Right lobe of liver (tissue), 6 donors: ENCODE measurements around the gene FAM168B. TPM values are rescaled to one million over a fixed set of nuclear protein-coding genes. Genes with fewer than 3 reads are reported as not detected.

Experiments
- ATAC-seq, 4 donors: fragments of 200-7000 bp; cut with Tn5 transposase; one replicate each; pipeline ENCODE4 v1.9.1; 2020; ENCODE audit warnings: mild to moderate bottlenecking in 4 of 4, moderate library complexity in 4 of 4
- DNase-seq, 3 donors: peaks; one replicate each; pipeline ENCODE4 v3.0.0-alpha.2; 2020
- H3K27ac ChIP-seq, 3 donors: fragments of 200-600 bp; one replicate each; pipeline ENCODE4 v1.8.0; 2022
- H3K27me3 ChIP-seq, 2 donors: fragments of 200-600 bp; one replicate each; pipeline ENCODE4 v1.8.0; 2022
- H3K36me3 ChIP-seq, 4 donors: fragments of 200-600 bp; sonication (generic) in 1 of 4; one replicate each; pipeline versions ENCODE4 v1.5.1 to v1.8.0; 2017 to 2022; ENCODE audit warnings: control low read depth in 1 of 4
- H3K4me1 ChIP-seq, 4 donors: fragments of 200-600 bp; sonication (generic) in 1 of 4; one replicate each; pipeline versions ENCODE4 v1.5.1 to v1.8.0; 2017 to 2022; ENCODE audit warnings: control low read depth in 1 of 4
- H3K4me3 ChIP-seq, 3 donors: fragments of 200-600 bp; one replicate each; pipeline ENCODE4 v1.8.0; 2022
- H3K9me3 ChIP-seq, 4 donors: fragments of 200-600 bp; sonication (generic) in 1 of 4; one replicate each; pipeline versions ENCODE4 v1.5.1 to v1.8.0; 2017 to 2022; ENCODE audit warnings: control low read depth in 1 of 4
- CTCF ChIP-seq, 4 donors: fragments of 200-600 bp in 3 of 4; fragments of 450-650 bp in 1 of 4; IDR thresholded peaks; one replicate each; pipeline versions ENCODE4 v1.5.1 to v1.8.0; 2016 to 2022; ENCODE audit warnings: antibody characterized with exemption in 4 of 4, mild to moderate bottlenecking in 2 of 4
- POLR2A ChIP-seq: fragments of 450-650 bp; IDR thresholded peaks from one replicate; pipeline ENCODE4 v1.6.1; 2017; ENCODE audit warnings: antibody characterized with exemption, mild to moderate bottlenecking
- WGBS: methylation state at CpG from one replicate; pipeline ENCODE4 v1.1.6; 2018; ENCODE audit warnings: low coverage, low lambda C conversion rate; ENCODE audit not compliant: insufficient coverage; ENCODE audit errors: missing lambda C conversion rate; 5-methylcytosine and 5-hydroxymethylcytosine counted together
- intact Hi-C, 2 donors: fragments of 100-400 bp; cut with DNase I; formaldehyde crosslinking; loops; one replicate each; pipeline versions ENCODE4 v1.11.2 to v1.14.1; 2022
- total RNA-seq, 6 experiments: library from RNA; depleted of rRNA in 2 of 6; stranded (reverse); fragments of >200 nt in 2 of 6; fragmentation: NEBNext Ultra II Directional in 3 of 6; extraction: Animal tissue kit (Norgen Biotek cat#: 25700) in 3 of 6; gene quantifications; one replicate each; pipeline versions ENCODE4 v1.1.0 to v1.2.4, GENCODE V29; 2016 to 2023
- donor health status: DM: no; HTN: yes; CAD: no.
- donor health status: DM: no; HTN: no; CAD: no.
- donor health status: DM: no; HTN: no; CAD: no.
- donor health status: DM: no; HTN: yes; CAD: no.
- donor health status: DM: no; HTN: yes; CAD: no.

Gene FAM168B
- total RNA-seq, 6 experiments from 2014 or later: 28.1 to 69.7 (median 33.9) TPM

GRCh38 chr2:131029812-131030211, 63.4 kb downstream of the FAM168B start:
- TF ChIP-seq CTCF (IDR thresholded peaks at IDR 0.05): no peak
- Histone ChIP-seq H3K4me3 (no peak overlapping the region), H3K27me3 (no peaks in the 10 kb centered on the region), H3K36me3 (no peaks in the 10 kb centered on the region), H3K4me1 (no peaks in the 10 kb centered on the region), H3K27ac (no peak overlapping the region), H3K9me3 (no peaks in the 10 kb centered on the region)
- ATAC-seq (no peak), DNase-seq (no peak)
- 37% methylated on average over 2 of the region's 8 CpGs for WGBS
- intact Hi-C loops: no loop called here

GRCh38 chr2:131027566-131028528, 65.4 kb downstream of the FAM168B start:
- Histone ChIP-seq H3K9me3 (no peaks in the 10 kb centered on the region), H3K27ac (no peak overlapping the region), H3K36me3 (no peaks in the 10 kb centered on the region), H3K27me3 (no peaks in the 10 kb centered on the region), H3K4me1 (no peaks in the 10 kb centered on the region), H3K4me3 (no peak overlapping the region)
- intact Hi-C loops: no loop called here
- DNase-seq: no peak
- no peak for TF ChIP-seq POLR2A
- TF ChIP-seq CTCF (IDR thresholded peaks at IDR 0.05): no peak
- peak in 1 of 4 donors; percentile 9 for ATAC-seq
- WGBS: 59% methylated on average over 3 of the region's 12 CpGs

GRCh38 chr2:131026919-131027318, 66.3 kb downstream of the FAM168B start:
- intact Hi-C loops: no loop called here
- Histone ChIP-seq H3K27ac (no peak overlapping the region), H3K4me3 (no peak overlapping the region), H3K4me1 (no peaks in the 10 kb centered on the region), H3K27me3 (no peaks in the 10 kb centered on the region), H3K36me3 (no peaks in the 10 kb centered on the region), H3K9me3 (no peaks in the 10 kb centered on the region)
- ATAC-seq (no peak), DNase-seq (no peak)
- 25% methylated on average over 4 of the region's 5 CpGs for WGBS
- TF ChIP-seq CTCF (IDR thresholded peaks at IDR 0.05): no peak
- no peak for TF ChIP-seq POLR2A

GRCh38 chr2:131023758-131024157, 69.5 kb downstream of the FAM168B start:
- Histone ChIP-seq H3K4me1 (no peaks in the 10 kb centered on the region), H3K27ac (no peak overlapping the region), H3K27me3 (no peaks in the 10 kb centered on the region), H3K9me3 (no peaks in the 10 kb centered on the region), H3K4me3 (no peak overlapping the region), H3K36me3 (no peaks in the 10 kb centered on the region)
- no peak for ATAC-seq
- no peak for TF ChIP-seq POLR2A
- TF ChIP-seq CTCF (IDR thresholded peaks at IDR 0.05): no peak
- intact Hi-C loops: no loop called here
- DNase-seq: no peak
- WGBS: no CpG with 5 or more reads among the region's 1 CpG
